Stimulated activated naive CD8-positive, alpha-beta T cell treated with anti-CD3 and anti-CD28 coated beads, Interleukin-15, Interleukin-2, amounts not matched to agents 100 ng/mL and 50 ng/mL, for 24 hours (primary cell): Measurements from ENCODE around the gene BARX2.

Experiments used
- H3K27ac Mint-ChIP-seq: one replicate; pipeline ENCODE4 v1.8.0; 2021; ENCODE audit warnings: mild to moderate bottlenecking, mixed read lengths
- H3K27me3 Mint-ChIP-seq: one replicate; pipeline ENCODE4 v1.8.0; 2021; ENCODE audit warnings: mixed read lengths
- H3K36me3 Mint-ChIP-seq: one replicate; pipeline ENCODE4 v1.8.0; 2021; ENCODE audit warnings: low read depth, mixed read lengths
- H3K4me1 Mint-ChIP-seq: one replicate; pipeline ENCODE4 v1.8.0; 2021; ENCODE audit warnings: low read depth, mixed read lengths
- H3K4me3 Mint-ChIP-seq: one replicate; pipeline ENCODE4 v1.8.0; 2021; ENCODE audit warnings: mild to moderate bottlenecking, mixed read lengths
- H3K9me3 Mint-ChIP-seq: one replicate; pipeline ENCODE4 v1.8.0; 2021; ENCODE audit warnings: mixed read lengths

BARX2 gene

GRCh38 chr11:129457321-129457720 is 81.7 kb downstream of the BARX2 start:
- Mint-ChIP-seq H3K27me3 (peaks cover 7% of the 10 kb centered on the region), H3K36me3 (no peaks in the 10 kb centered on the region), H3K4me3 (no peak overlapping the region), H3K9me3 (no peaks in the 10 kb centered on the region), H3K4me1 (no peaks in the 10 kb centered on the region), H3K27ac (no peak overlapping the region)

- Mint-ChIP-seq H3K9me3 (no peaks in the 10 kb centered on the region), H3K4me3 (no peak overlapping the region), H3K4me1 (no peaks in the 10 kb centered on the region), H3K27ac (no peak overlapping the region), H3K36me3 (no peaks in the 10 kb centered on the region), H3K27me3 (peaks cover 11% of the 10 kb centered on the region)
Observed at GRCh38 chr11:129458278-129458677, 82.6 kb downstream of the BARX2 start.

- Mint-ChIP-seq H3K4me3 (no peak overlapping the region), H3K27ac (no peak overlapping the region), H3K36me3 (no peaks in the 10 kb centered on the region), H3K9me3 (no peaks in the 10 kb centered on the region), H3K4me1 (no peaks in the 10 kb centered on the region), H3K27me3 (peaks cover 16% of the 10 kb centered on the region)
Observed at GRCh38 chr11:129458756-129459535, 83.3 kb downstream of the BARX2 start.

GRCh38 chr11:129460714-129461113 is 85.1 kb downstream of the BARX2 start:
- no peaks in the 10 kb centered on the region for H3K36me3 Mint-ChIP-seq
- H3K27me3 Mint-ChIP-seq, result peaks cover 24% of the 10 kb centered on the region

GRCh38 chr11:129484068-129484467 is 108.4 kb downstream of the BARX2 start:
- Mint-ChIP-seq H3K36me3 (no peaks in the 10 kb centered on the region), H3K4me3 (no peak overlapping the region), H3K4me1 (no peaks in the 10 kb centered on the region), H3K27me3 (peaks cover 20% of the 10 kb centered on the region), H3K27ac (no peak overlapping the region), H3K9me3 (no peaks in the 10 kb centered on the region)

More at GRCh38 chr11:129460714-129461113, 85.1 kb downstream of the BARX2 start:
- Mint-ChIP-seq H3K9me3 (no peaks in the 10 kb centered on the region), H3K27ac (no peak overlapping the region), H3K4me1 (no peaks in the 10 kb centered on the region), H3K4me3 (no peak overlapping the region)

GRCh38 chr11:129489249-129489648 is 113.6 kb downstream of the BARX2 start:
- H3K36me3 Mint-ChIP-seq, result no peaks in the 10 kb centered on the region
- H3K27ac Mint-ChIP-seq, result no peak overlapping the region
- no peak overlapping the region for H3K4me3 Mint-ChIP-seq
- H3K9me3 Mint-ChIP-seq, result no peaks in the 10 kb centered on the region
- H3K27me3 Mint-ChIP-seq, result peaks cover 9% of the 10 kb centered on the region
- H3K4me1 Mint-ChIP-seq, result no peaks in the 10 kb centered on the region

GRCh38 chr11:129490004-129490403 is 114.4 kb downstream of the BARX2 start:
- Mint-ChIP-seq H3K36me3 (no peaks in the 10 kb centered on the region), H3K9me3 (peaks cover 3% of the 10 kb centered on the region), H3K4me3 (no peak overlapping the region), H3K27me3 (peaks cover 9% of the 10 kb centered on the region), H3K27ac (no peak overlapping the region), H3K4me1 (no peaks in the 10 kb centered on the region)

- Mint-ChIP-seq H3K27me3 (peaks cover 3% of the 10 kb centered on the region), H3K27ac (no peak overlapping the region), H3K9me3 (peaks cover 7% of the 10 kb centered on the region), H3K4me1 (no peaks in the 10 kb centered on the region), H3K36me3 (no peaks in the 10 kb centered on the region), H3K4me3 (no peak overlapping the region)
Observed at GRCh38 chr11:129493746-129494145, 118.1 kb downstream of the BARX2 start.
